HPDE6-E6E7 (cell line): ENCODE measurements around the gene ATF7IP2.
"Not testable (repeated sequence)": the region's sequence is repeated elsewhere in the genome, so short reads cannot be mapped to it uniquely, and the experiment has no call there.

ENCODE experiments used
- DNase-seq: peaks from one replicate; pipeline ENCODE4 v3.0.0; 2011; ENCODE audit warnings: missing footprints; ENCODE audit errors: extremely low spot score

ATF7IP2 gene

DNA sequence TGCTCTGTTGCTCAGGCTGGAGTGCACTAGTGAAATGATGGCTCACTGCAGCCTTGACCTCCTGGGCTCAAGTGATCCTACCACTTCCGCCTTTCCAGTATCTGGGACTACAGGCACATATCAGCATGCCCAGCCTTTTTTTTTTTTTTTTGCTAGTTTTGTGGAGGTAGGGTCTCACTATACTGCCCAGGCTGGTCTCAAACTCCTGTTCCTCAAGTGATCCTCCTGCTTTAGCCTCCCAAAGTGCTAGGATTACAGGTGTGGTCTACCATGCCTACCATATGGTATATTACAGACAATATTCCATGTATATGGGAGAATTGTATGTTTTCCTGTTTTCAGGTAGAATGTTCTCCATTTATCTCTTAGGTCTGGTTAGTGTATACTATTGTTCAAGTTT is 12.3 kb upstream of the ATF7IP2 start:
- no peak for DNase-seq

DNA sequence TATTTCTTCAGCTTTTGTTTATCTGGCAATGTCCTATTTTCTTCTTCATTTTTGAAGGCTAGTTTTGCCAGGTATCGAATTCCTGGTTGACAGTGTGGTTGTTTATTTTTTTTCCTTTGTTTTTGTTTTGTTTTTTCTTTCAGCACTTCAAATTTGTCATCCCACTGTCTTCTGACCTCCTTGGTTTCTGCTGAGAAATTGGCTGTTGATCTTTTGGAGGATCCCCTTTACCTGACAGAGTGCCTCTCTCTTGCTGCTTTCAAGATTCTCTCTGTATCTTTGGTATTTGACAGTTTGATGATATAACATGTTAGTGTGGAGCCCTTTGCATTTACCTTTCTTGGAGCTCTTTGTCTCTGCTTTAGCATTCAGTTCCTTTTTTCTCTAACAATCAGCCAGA is 9.6 kb upstream of the ATF7IP2 start:
- DNase-seq = no peak

DNA sequence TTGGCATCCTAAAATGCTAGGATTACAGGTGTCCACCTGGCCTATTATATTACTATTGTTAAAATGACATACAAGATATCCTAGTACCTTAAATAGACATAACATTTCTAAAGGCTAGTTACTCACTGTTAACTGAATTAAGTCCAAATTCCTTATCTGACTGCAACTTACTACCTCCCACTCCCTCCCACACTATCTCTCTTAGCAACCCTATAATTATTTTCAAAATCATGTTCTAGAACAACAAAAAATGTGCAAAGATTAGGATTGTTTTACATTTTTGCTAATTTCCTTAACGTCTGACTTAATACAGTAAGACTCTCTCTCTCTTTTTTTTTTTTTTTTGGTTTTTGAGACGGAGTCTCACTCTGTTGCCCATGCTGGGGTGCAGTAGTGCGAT is 2.2 kb upstream of the ATF7IP2 start:
- DNase-seq = no peak

DNA sequence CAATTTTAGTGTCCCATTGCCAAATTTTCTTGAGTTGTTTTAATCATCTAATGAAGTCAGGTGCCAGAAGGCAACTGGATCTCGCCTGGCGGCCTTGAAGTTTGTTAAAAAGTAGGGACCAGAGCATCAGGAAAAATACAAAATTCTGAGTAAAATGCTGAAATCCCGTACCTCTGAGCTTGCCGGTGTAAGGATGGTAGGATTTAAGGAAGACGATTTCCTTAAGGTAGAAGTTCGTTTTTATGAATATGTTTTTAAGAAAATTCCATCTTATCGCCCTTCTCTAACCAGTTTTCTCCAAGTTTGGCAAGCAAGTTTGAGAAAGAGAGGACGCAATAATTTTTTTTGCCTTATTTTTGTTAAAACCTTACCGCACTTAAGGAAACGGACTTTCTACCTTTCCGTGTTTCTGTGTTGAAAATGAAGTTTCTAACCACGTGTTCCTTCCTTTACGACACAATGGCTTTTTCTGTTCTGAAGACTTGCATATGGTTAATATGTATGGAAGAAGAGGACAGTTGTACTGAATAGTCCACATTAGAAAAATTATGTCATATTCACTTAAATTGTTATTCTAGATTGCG is 748 bp downstream of the ATF7IP2 start:
- no peak for DNase-seq

DNA sequence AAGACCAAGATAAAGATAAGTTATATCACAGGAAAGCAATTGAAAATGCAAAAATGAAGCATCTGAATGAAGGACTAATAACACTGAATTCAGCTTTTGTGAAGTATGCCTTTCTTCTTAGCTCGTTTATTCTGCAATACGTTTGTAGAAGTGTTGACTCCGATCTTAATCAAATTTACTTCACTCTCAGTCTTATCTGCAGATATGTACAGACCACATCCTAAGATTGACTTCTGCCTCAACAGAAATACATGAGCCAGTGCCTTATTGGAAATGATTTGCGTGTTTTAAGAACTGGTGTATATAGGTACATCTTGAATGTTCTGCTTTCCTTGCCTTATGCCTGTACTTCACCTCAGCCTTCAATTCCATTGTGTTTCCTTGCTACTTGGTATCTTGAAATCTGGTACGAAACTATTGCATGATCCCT is 1.3 kb downstream of the ATF7IP2 start:
- DNase-seq = no peak

DNA sequence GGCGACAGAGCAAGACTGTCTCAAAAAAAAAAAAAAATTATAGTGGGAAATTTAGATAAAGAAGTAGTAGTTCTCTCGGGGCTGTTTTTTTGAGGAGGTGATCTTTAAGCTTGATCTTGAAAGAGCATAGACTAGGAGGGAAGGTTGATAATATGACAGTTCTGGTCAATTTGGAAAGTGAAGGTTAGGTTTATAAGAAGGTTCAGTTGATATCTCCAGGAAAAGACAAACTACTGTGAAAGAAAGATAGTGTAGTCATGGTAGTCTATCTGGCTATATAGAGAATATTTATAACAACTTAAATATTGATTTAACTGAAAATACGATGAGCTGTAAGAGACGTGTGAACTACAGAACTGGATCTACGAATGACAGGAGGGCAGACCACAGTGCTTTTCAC is 3.1 kb downstream of the ATF7IP2 start:
- DNase-seq = no peak

DNA sequence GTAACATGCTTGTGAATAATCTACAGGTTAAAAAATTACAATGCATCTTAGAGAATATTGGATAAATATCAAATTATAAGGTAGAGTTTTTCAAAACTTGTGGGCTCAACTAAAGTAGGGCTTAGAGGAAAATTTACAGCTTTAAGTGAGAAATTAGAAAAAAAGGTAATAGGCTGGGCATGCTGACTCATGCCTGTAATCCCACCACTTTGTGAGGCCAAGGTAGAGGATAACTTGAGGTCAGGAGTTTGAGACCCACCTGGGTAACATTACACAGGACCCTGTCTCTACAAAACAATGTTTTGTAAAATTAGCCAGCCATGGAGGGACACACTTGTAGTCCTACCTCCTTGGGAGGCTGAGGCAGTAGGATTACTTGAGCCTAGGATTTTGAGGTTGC is 4.5 kb downstream of the ATF7IP2 start:
- no peak for DNase-seq

DNA sequence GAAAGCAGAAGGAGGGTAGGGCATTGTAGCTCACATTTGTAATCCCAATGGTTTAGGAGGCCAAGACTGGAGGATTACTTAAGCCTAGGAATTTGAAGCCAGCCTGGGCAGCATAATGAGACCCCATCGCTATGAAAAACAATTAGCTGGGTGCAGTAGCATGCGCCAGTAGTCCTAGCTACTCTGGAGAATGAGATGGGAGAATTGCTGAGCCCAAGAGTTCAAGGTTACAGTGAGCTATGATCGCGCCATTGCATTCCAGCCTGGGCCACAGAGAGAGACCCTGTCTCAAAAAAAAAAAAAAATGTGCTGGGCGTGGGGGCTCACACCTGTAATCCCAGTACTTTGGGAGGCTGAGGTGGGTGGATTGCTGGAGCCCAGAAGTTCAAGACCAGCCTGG is 5.0 kb downstream of the ATF7IP2 start:
- no peak for DNase-seq

DNA sequence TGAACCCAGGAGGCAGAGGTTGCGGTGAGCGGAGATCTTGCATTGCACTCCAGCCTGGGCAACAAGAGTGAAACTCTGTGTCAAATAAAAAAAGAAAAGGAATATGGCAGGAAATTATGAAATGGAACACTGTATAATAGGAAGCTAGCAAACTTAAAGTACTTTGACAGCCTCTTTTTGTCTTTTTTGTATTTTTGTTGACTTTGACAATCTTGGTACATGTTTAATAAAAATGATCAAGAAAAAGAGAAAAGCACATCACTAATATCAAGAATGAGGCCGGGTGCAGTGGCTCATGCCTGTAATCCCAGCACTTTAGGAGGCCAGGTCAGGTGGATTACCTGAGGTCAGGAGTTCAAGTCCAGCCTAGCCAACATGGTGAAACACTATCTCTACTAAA is 5.5 kb downstream of the ATF7IP2 start:
- DNase-seq = no peak

DNA sequence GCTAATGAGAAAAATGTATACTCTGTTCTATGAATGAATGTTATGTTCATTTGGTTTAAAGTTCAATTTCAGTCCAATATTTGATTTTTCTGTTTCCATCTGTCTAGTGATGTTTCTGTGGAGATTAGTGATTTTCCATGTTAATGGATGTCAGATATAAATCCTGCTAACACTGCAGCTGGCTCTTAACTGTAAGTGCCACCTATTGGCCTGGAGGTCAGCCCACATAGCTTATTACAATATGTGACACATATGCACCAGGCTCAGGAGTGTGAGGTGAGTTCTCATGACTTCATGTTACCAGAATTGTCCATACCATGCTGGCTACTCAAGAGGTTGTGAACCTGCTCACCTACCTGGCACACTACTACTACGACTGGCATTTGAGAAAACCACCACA is 17.1 kb downstream of the ATF7IP2 start:
- DNase-seq = no peak

DNA sequence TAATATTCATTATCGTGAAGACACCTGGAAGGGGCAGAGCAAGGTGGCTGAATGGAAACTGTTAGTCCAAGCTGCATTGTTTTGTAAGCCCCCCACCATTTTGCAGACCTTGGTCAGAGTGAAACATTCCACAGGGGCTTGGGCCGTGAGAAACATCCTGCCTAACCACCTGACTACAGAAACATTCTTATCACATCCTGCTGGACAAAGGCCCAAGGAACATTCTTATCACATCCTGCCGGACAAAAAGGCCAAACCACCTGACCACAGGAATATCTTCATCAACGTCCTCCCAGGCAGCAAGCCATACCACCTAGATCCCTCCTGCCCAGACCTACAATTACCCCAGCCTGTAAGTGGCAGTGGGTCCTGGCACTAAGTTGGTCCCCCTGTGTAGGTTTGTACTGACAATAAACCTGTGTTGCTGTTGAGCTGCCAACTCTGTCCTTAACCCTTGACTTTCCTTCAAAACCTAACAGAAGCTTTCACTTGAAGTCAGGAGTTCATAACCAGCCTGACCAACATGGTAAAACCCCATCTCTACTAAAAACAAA is 19.6 kb downstream of the ATF7IP2 start:
- no peak for DNase-seq

DNA sequence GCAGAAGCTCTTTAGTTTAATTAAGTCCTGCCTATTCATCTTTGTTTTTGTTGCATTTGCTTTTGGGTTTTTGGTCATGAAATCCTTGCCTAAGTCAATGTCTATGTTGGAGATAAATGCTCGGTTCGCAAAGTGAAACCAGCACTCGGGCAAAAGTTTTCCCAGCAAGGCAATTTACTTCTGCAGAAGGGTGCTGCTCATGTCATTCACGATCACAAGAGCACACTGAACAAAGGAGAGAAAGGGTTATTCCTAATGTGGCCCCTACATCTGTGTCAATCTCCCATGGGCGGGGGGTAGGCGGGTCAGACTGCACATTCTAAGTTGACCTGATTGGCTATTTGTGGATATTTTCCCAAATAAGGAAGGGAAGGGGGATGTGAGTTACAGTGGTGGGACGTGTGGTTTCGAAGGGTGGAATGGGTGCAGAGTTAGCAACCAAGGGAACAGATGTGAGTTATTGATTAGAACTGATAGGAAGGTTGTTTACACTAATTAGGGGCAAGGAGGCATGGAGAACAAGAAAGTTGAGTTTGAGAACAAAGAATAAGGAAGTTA is 23.0 kb downstream of the ATF7IP2 start:
- DNase-seq = no peak

DNA sequence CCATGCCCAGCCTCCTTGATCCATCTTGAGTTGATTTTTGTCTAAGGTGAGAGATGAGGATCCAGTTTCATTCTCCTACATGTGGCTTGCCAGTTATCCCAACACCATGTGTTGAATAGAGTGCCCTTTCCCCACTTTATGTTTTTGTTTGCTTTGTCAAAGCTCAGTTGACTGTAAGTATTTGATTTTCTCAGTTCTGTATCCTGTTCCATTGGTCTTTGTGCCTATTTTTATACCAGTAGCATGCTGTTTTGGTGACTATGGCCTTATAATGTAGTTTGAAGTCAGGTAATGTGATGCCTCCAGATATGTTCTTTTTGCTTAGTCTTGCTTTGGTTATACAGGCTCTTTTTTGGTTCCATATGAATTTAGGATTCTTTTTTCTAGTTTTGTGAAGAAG is 23.9 kb downstream of the ATF7IP2 start:
- not testable (repeated sequence) for DNase-seq

DNA sequence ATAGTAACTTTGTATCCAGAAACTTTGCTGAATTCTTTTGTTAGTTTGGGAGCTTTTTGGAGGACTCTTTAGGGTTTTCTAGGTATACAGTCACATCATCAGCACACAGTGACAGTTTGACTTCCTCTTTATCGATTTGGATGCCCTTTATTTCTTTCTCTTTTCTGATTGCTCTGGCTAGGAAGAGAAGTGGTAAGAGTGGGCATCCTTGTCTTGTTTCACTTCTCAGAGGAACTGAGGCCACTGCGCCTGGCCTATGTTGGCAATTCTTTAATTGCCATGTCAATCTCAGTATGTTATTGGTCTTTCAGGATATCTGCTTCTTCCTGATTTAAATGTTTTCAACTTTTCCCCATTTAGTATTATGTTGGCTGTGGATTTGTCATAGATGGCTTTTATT is 24.6 kb downstream of the ATF7IP2 start:
- DNase-seq = no peak

DNA sequence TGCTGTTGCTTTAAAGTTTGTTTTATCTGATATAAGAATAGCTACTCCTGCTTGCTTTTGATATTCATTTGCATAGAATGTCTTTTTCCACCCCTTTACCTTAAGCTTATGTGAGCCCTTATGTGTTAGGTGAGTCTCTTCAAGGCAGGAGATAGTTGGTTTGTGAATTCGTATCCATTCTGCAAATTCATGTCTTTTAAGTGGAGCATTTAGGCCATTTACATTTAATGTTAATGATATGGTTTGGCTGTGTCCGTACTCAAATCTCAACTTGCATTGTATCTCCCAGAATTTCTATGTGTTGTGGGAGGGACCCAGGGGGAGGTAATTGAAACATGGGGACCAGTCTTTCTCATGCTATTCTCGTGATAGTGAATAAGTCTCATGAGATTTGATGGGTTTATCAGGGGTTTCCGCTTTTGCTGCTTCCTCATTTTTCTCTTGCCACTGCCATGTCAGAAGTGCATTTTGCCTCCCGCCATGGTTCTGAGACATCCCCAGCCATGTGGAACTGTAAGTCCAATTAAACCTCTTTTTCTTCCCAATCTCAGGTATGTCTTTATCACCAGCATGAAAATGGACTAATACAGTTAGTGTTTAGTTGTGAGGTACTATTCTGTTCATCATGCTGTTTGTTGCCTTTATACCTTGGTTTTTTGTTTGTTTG is 27.2 kb downstream of the ATF7IP2 start:
- no peak for DNase-seq

DNA sequence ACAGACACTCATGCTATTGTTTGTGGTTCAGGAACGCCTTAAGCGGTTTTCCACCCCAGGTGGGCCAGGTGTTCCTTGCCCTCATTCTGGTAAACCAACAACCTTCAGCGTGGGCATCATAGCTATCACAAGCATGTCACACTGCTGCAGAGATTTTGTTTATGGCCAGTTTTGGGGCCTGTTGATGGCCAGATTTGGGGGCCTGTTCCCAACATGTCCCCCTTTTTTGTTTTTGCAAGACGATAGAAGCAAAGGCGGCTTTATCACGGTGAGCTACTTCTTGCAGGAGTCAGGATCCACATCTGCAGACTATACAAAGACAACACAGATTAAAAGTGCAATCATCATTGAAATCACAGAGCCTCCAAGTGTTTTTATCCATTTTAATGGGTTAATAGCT is 32.3 kb downstream of the ATF7IP2 start:
- DNase-seq = not testable (repeated sequence)

DNA sequence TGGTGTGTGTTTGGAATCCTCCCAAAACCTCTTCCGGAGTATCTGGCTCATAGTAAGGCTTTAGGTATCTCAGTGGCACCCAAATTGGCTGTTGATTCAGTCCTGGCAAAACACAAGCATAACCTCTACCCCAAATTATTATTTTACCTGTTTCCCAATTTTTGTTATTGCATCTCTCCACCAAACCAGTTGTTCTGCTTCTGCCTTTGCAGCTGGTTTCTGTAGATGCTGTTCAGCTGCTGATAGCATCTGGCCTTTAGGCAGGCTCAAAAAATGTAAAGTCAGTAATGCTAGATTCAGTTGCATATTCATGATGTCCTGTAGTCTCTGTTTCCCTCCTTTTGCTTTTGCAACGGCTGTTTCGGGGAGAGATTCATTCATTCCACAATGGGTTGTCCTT is 33.8 kb downstream of the ATF7IP2 start:
- no peak for DNase-seq

DNA sequence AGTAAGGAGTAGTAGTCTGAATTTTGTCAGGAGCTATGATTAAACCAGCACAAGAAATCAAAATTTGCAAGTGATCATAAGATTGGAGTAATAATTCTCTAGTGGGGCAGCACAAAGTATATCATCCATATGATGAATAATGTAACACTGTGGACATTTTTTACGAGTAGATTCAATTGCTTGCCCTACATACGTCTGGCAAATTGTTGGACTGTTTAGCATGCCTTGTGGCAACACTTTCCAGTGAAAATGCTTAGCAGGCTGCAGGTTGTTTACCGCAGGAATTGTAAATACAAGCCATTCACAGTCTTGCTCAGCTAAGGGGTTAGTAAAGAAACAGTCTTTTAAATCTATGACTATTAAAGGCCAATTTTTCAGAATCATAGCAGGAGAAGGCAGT is 35.7 kb downstream of the ATF7IP2 start:
- DNase-seq = no peak

DNA sequence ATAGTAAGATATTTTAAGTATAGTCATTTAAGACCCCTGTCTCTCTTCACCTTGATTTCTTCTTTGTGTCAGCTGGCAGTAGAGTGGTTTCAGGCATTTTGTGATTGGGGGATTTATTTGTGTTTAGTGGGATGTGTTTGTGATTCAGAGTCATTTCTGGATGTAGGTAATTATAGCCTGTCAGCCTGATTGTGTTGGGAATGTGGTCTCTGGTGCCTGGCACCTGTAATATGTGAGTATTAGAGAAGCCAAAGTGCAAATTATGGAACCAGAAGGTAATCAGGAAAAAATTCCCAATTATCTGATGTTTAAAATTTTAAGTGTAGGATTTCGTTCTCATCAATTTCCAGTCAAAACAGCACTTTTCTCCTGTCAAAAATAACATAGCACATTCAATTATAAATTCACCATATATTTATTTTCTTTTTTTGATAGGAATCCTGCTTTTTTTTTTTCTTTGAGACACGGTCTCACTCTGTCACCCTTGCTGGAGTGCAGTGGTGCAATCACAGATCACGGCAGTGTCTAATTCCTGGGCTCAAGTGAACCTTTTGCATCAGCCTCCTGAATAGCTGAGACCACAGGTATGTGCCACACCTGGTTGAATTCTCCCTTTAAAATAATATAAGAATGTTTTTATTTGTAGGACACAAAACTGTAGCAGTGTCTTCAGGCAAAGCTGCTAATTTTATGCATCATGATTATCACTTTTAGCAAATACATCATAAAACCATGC is 42.7 kb downstream of the ATF7IP2 start:
- peak; percentile 5 for DNase-seq

DNA sequence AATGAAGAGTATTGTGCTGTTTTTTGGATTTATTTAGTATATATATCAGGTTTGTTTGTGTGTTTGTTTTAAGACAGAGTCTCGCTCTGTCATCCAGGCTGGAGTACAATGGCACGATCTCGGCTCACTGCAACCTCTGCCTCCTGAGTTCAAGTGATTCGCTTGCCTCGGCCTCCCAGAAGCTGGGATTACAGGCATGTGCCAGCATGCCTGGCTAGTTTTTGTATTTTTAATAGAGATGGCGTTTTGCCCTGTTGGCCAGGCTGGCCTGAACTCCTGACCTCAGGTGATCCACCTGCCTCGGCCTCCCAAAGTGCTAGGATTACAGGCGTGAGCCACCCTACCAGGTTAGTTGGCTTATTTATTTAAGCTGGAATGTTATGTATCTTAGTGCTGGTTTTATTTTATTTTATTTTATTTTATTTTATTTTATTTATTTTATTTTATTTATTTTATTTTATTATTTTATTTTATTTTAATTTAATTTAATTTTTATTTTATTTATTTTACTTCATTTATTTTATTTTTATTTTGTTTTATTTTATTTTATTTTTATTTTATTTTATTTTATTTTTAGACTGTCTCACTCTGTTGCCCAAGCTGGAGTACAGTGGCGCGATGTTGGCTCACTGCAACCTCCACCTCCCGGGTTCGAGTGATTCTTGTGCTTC is 43.6 kb downstream of the ATF7IP2 start:
- not testable (repeated sequence) for DNase-seq

DNA sequence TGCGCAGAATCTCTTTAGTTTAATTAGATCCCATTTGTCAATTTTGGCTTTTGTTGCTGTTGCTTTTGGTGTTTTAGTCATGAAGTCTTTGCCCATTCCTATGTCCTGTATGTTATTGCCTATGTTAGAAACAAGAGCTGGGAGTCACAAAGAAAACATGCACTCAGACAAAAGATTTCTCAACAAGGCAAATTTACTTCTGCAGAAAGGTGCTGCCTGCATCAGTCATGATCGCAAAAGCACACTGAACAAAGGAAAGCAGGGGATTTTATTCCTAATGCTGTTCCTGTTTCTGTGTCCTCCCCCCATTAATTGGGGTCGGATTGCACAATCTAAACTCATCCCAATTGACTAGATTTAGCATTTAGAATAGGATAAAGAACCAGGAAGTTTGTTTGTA is 55.9 kb downstream of the ATF7IP2 start:
- no peak for DNase-seq

DNA sequence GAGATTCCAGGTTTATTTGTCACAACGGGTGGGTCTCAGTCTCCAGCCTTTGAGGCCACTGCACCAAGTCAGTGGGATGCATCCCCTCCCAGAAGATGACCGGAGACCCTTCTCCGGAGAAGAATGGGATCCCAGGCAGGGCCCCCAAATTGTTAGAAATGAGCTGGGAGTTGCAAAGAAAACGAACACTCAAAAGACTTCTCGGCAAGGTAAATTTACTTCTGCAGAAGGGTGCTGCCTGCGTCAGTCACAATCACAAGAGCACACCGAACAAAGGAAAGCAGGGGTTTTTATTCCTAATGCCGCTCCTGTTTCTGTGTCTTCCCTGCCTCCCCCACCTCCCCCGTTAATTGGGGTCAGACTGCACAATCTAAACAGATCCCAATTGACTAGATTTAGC is 61.4 kb downstream of the ATF7IP2 start:
- no peak for DNase-seq
